HG03439 (cell line): ENCODE measurements around the gene CORO2A.
A peak's percentile ranks its signal among the peaks of the same experiment; 100 is the strongest.

Experiments used
- ATAC-seq: cut with Tn5 transposase; IDR thresholded peaks from one replicate; pipeline ENCODE4 v1.9.1; 2021; ENCODE audit warnings: mild to moderate bottlenecking, moderate library complexity; ENCODE audit not compliant: unreplicated experiment

The CORO2A gene

GRCh38 chr9:98172604-98173003 is 19.8 kb downstream of the CORO2A start:
- no peak for ATAC-seq

DNA sequence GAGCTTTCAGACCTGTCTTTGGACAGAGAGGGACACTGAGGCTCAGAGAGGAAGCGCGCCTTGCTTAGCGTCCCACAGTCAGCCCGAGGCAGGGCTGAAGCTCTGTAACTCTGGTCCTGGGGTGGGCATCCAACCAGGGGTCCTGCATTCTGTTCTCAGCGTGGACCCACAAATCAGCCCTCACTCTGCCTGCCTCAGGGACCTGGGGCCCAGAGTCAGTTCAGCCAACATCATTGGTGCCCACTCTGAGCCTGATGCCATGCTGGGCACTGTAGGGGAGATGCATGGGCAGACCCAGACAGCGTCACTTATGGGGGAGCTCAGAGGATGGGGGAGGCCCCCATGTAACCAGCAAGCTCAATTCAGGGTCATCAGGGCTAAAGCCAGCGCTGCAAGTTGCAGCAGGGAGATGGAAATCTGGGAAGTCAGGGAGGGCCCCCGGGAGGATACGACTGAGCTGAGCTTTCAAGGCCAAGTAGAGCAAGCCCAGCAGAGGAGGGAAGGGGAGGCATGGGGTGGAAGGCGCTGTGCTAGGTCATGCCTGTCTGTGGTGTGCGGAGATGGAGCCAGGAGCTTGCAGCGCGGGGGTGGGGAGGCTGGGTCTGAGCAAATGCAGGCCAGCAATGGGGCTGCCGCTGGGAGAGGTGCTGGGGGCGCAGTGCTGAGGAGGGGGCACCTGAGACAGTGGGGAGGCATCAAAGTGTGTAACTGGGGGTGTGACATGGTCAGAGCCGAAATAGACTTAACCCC is 21.1 kb downstream of the CORO2A start:
- ATAC-seq, result no peak

DNA sequence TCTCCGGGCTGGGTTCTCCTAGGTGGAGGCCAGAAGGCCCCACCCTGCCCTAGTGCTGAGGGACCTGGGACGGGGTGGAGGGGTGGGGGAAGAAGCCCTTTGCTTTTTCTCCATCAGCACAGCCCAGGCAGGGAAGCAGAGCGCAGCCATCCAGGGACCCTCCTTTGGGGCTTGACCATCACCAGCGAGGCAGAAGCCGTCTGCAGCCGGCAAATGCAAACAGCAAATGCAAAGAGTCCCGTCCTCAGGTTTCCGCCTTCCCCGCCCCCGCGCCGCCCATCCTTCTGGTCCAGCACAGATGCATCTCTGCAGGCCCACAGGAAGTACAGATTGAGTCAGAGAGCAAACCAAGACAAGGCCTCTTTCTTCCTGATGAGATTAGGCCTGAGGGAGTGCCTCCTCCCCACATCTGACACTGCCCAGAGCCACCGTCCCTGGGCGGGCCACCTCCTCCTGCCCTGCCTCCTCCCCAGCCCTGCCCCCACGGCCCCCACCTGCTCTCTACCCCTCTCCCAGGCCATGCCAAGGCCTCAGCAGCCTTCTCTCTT is 23.4 kb downstream of the CORO2A start:
- ATAC-seq, result peak; percentile 98

DNA sequence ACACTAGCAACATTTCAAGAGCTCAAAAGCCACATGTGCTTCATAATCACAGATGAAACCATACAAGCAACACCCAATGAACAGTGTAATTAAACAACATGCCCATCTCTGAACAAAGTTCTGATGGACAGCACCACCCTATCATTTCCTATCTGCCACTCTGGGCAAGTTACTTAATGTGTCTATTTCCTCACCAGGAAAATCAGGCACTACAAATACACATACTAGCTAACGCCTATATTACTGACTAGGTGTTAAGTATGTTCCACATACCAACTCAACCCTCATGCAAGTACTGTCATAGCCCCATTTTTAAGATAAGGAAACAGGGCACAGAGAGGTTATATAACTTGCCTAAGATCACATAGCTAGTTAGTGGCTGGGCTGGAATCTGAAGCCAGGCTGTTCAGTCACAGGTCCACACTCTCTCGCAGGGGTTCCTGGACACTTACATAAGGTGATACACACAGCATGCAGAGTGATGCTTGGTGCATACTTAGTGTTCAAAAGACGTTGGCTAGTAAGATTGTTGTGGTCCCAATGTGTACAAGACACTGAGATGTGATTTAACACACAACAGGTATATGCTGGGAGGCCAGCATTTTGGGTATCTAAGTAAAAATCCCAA is 24.2 kb downstream of the CORO2A start:
- ATAC-seq, result no peak

- no peak for ATAC-seq
Measured at GRCh38 chr9:98164912-98165311, 27.5 kb downstream of the CORO2A start.

- no peak for ATAC-seq
Measured at GRCh38 chr9:98162613-98163012, 29.8 kb downstream of the CORO2A start.

GRCh38 chr9:98161851-98162250 is 30.6 kb downstream of the CORO2A start:
- ATAC-seq, result no peak

GRCh38 chr9:98159790-98160189 is 32.6 kb downstream of the CORO2A start:
- no peak for ATAC-seq

DNA sequence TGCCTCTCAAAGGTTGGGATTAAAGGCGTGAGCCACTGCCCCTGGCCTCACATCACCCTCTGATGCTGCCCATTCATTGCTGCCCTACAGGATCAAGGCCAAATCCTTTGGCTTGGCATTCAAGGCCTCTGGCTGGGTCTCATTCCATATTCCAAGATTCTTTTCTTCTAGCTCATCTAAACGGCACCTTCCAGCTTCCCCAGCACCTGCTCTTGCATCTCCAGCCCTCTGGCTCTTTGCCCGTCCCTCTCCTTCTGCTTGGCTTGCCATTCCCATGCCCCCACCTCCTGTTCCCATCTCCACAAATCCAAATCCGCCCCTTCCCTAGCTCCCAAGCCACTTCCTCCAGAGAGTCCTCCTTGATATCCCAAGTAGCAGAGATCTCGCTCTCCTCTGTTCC is 33.1 kb downstream of the CORO2A start:
- no peak for ATAC-seq

DNA sequence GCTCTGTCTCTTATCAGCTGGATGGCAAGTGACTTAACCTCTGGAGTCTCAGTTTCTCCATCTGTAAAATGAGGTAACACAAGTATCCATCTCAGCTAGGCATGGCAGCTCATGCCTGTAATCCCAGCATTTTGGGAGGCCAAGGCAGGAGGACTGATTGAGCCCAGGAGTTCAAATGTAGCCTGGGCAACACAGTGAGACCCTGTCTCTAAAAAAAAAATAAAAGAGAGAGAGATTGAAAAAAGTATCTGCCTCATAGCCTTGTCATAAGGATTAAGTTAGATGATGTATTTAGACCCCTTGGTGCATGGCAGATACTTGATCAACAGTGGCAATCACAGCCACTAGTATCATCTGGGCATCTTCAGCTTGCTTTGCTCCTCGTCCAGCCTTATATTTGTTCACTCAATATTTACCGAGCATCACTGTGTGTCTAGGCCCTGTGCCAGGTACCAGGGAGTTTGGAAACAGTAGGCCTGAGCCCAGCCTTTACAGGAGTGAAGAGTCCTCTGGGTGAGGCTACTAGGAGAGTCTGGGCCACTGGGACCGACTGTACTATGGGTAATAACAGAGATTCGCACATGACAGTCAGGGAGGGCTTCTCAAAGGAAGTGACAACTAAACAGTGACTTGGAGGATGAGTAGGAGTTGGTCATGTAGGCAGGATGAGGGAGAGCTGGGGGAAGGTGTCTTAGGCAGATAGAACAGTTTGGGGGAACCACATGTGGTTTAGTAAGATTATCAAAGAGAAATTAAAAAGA is 34.2 kb downstream of the CORO2A start:
- ATAC-seq, result no peak

- no peak for ATAC-seq
Measured at GRCh38 chr9:98157372-98157771, 35.1 kb downstream of the CORO2A start.

GRCh38 chr9:98154678-98155077 is 37.8 kb downstream of the CORO2A start:
- ATAC-seq, result no peak

- ATAC-seq, result no peak
Measured at GRCh38 chr9:98152526-98152925, 39.9 kb downstream of the CORO2A start.

GRCh38 chr9:98150721-98151120 is 41.7 kb downstream of the CORO2A start:
- no peak for ATAC-seq

- ATAC-seq, result no peak
Measured at GRCh38 chr9:98150164-98150563, 42.3 kb downstream of the CORO2A start.

DNA sequence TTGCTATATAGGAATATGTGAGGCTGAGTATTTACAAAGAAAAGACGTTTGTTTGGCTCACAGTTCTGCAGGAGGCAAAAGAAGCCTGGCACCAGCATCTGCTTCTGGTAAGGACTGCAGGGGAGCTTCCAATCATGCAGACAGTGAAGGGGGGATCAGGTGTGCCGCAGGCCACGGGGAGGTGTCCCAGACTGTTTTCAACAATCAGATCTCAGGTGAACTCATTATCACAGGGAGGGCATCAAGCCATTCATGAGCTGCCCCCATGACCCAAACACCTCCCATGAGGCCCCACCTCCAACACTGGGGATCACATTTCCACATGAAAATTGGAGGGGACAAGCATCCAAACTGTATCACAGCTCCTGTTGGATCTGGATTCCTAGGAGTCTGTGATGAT is 43.0 kb downstream of the CORO2A start:
- no peak for ATAC-seq

DNA sequence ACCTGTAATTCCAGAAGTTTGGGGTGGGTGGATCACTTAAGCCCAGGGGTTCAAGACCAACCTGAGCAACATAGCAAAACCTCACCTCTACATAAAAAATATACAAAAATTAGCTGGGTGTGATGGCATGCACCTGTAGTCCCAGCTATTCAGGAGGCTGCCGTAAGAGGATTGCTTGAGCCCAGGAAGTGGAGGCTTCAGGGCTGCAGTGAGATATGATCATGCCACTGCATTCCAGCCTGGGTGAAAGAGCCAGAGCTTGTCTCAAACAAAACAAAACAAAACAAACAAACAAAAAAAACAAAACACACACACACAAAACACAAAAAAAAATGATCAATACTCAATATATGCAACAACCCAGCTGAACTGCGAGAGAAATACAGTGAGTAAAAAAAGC is 44.0 kb downstream of the CORO2A start:
- ATAC-seq, result no peak

DNA sequence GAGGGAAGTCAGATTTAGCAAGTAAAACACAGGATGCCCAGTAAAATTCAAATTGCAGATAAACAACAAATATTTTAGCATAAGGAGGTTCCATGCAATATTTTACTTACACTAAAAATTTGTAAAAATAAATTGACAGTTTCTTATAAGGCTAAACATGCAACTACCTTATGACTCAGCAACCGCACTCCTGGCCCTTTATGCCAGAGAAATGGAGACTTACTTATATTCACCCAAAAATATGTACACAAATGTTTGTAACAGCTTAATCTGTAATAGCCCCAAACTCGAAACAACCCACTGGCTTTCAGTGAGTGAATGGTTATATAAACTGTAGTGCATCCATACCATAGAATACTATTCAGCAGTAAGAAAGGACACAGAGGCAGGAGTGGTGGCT is 44.9 kb downstream of the CORO2A start:
- ATAC-seq, result no peak

DNA sequence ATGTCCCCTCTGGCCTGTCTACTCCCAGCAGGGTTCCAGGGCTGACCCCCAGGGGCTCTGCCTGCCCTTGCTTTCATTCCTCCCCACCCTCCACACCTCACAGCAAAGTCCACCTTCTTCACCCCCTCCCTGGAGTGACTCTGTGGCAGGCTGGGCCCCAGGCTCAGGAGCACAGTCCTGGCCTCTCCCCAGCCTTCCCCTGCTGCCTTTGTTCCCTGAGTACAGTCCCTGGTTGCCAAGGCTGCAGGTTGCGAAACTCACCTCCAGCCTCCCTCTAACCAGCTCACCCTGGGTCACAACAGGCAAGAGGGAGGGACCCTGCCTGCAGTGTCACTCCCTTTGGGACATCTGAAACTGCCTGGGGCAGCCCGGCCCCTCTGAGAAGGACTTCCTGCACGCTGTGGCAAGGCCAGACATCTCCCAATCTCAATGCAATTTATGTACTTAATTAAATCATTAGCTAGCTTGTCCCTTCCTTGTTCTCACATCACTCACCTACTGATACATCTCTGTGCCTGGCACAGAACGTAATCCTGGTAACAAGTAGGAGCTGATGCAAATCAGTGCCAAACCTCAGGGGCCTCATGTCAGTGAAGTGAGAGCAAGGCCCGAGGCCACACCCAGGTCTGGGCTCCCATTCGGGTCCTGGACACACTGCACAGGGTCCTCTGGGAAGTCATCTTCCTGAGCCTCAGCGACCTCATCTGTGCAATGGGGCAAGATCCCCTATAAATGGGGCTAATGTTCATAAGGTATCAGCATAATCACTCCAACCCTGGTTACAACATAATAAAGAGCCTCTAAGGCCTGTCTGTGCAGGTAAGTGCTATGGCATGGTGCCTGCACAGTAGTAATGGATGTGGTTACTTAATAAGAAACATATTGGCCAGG is 46.1 kb downstream of the CORO2A start:
- peak; percentile 56 for ATAC-seq

- ATAC-seq, result no peak
Measured at GRCh38 chr9:98144631-98145030, 47.8 kb downstream of the CORO2A start.

- ATAC-seq, result no peak
Measured at GRCh38 chr9:98144076-98144475, 48.4 kb downstream of the CORO2A start.
